Measurements from ENCODE around the gene KMO. TPM values are rescaled to one million over a fixed set of nuclear protein-coding genes. Genes with fewer than 3 reads are reported as not detected.

The KMO gene
- total and polyA plus RNA-seq, 2 of the 13 experiments (the other 11 are each of a cell fraction or from before 2014, with no cell fraction given), result 0.01 TPM; not detected in 1

GRCh38 chr1:241557551-241558193, 25.5 kb downstream of the KMO start:
- H3K9ac ChIP-seq (ENCODE audit: insufficient read depth, low read depth, low read length), result no peak overlapping the region
- POLR2A ChIA-PET, result no interaction called here
- no peak overlapping the region for H3K4me3 ChIP-seq (replicated peaks in 1 of 3; ENCODE audit: insufficient read depth in 1 of 3, low read depth in 2 of 3, low read length in 3 of 3)
- no peak for ATAC-seq
- no peaks in the 10 kb centered on the region for H4K20me1 ChIP-seq (ENCODE audit: insufficient read depth, low read length)
- H3K9me3 ChIP-seq (ENCODE audit: low read length), result no peaks in the 10 kb centered on the region
- no peak overlapping the region for H3K27ac ChIP-seq (ENCODE audit: extremely low read length, insufficient read depth, low read length)
- CTCF ChIA-PET (ENCODE audit: low intra/inter-chr PET ratio, low total read pairs), result no interaction called here
- H3K27me3 ChIP-seq (ENCODE audit: control insufficient read depth in 1 of 2, insufficient read depth in 2 of 2, low read length in 2 of 2), result no peaks in the 10 kb centered on the region
- no peaks in the 10 kb centered on the region for H3K36me3 ChIP-seq (replicated peaks in 1 of 2; ENCODE audit: control insufficient read depth in 1 of 2, insufficient read depth in 2 of 2, low read length in 2 of 2)
- FAIRE-seq, result no peak
- TF ChIP-seq LRRFIP1 (CRISPR knock-in tag; conservative IDR thresholded peaks at IDR 0.05), result no peak
- no peak for TF ChIP-seq FOXJ3 (CRISPR knock-in tag; IDR thresholded peaks at IDR 0.05; ENCODE audit: borderline replicate concordance)
- no peak for TF ChIP-seq ARNT (IDR thresholded peaks at IDR 0.05)
- no peak for TF ChIP-seq ZNF562 (CRISPR knock-in tag; IDR thresholded peaks at IDR 0.05; ENCODE audit: borderline replicate concordance)
- no peak for TF ChIP-seq ZFP36 (IDR thresholded peaks at IDR 0.05; ENCODE audit: borderline replicate concordance, low read depth, low read length, partially characterized antibody)
- DNase-seq (ENCODE audit: low spot score), result no peak
- no peaks in the 10 kb centered on the region for H3K79me2 ChIP-seq (ENCODE audit: insufficient read depth, low read length)
- H3K4me2 ChIP-seq (ENCODE audit: low read depth, low read length), result no peak overlapping the region
- BruUV-seq (replicated peaks), result no TSS peak
- H3K4me1 ChIP-seq (ENCODE audit: insufficient read depth, low read length), result peaks cover 15% of the 10 kb centered on the region; the same call in 1 of the 2 replicates
- in situ Hi-C loops (cut with HindIII; ENCODE audit: extremely low pct_ligation_motif_present, low pct_unique_long_range_greater_than_20kb), result no loop called here
- intact Hi-C loops (cut with micrococcal nuclease; ENCODE audit: unreplicated experiment), result no loop called here
- H2AFZ ChIP-seq (ENCODE audit: low read length), result no peak overlapping the region
- WGBS (ENCODE audit: low lambda C conversion rate), result 35% methylated on average over 5 of the region's 5 CpGs

All from HepG2 (cell line).